HFFc6 (cell line): ENCODE data around the gene LVRN. TPM values are rescaled to one million over a fixed set of nuclear protein-coding genes. Genes with fewer than 3 reads are reported as not detected.

Experiments used
- DNase-seq: peaks from one replicate; pipeline ENCODE4 v3.0.0-alpha.2; 2018
- H3K27ac Mint-ChIP-seq: 2 replicates; pipeline ENCODE4 v1.8.0; 2020; ENCODE audit warnings: mild to moderate bottlenecking, mixed read lengths
- H3K27me3 Mint-ChIP-seq: 2 replicates; pipeline ENCODE4 v1.8.0; 2021; ENCODE audit warnings: mild to moderate bottlenecking, moderate library complexity, mixed read lengths; ENCODE audit not compliant: insufficient read depth
- H3K36me3 Mint-ChIP-seq: 2 replicates; pipeline ENCODE4 v1.8.0; 2021; ENCODE audit warnings: low read depth, mixed read lengths
- H3K4me1 Mint-ChIP-seq: 2 replicates; pipeline ENCODE4 v1.8.0; 2020; ENCODE audit warnings: low read depth, mixed read lengths
- H3K4me3 Mint-ChIP-seq: 2 replicates; pipeline ENCODE4 v1.8.0; 2020; ENCODE audit warnings: mild to moderate bottlenecking, moderate library complexity, mixed read lengths
- H3K9me3 Mint-ChIP-seq: 2 replicates; pipeline ENCODE4 v1.8.0; 2020; ENCODE audit warnings: mild to moderate bottlenecking, mixed read lengths
- total RNA-seq, 6 experiments: library from RNA; stranded (reverse); fragmentation: NEBNext Ultra II Directional; extraction: Animal tissue kit (Norgen Biotek cat#: 25700); gene quantifications; 2 replicates in 1 of 6; 3 replicates in 5 of 6; pipeline ENCODE4 v1.2.3, GENCODE V29; 2021
- TF ChIP-seq, protein P1 (sequence below): fragments of 200-600 bp; sonication (generic); IDR thresholded peaks from 2 replicates; pipeline ENCODE4 v1.5.0; 2021; ENCODE audit warnings: antibody characterized with exemption, mild to moderate bottlenecking

LVRN gene
- total RNA-seq, 6 experiments from 2014 or later, result 0.07 to 0.41 (median 0.16) TPM; not detected in 2

DNA sequence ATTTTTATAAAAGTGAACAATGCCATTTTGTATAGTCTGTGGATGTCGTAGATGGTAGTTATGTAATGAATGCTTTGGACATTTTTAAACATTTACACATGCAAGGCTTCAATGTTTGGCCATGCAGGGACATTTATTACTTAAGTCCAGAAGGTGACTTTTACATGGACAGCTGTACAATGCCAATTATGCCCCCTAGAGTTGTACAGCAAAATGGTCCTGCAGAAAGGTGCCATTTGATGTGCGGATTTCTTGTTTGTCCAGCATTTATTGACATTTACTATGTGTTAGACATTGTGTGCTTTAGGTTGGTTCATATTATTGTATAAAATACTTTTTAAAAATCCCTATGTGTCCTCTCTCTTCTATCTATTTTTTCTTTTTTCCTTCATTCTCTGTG lies 100.1 kb downstream of the LVRN start:
- no peak for DNase-seq
- Mint-ChIP-seq H3K9me3 (no peaks in the 10 kb centered on the region), H3K27ac (no peak overlapping the region), H3K27me3 (peaks cover 8% of the 10 kb centered on the region), H3K4me1 (peaks cover 4% of the 10 kb centered on the region; the same call in 1 of the 2 replicates), H3K36me3 (no peaks in the 10 kb centered on the region), H3K4me3 (no peak overlapping the region)
- TF ChIP-seq, protein P1, sequence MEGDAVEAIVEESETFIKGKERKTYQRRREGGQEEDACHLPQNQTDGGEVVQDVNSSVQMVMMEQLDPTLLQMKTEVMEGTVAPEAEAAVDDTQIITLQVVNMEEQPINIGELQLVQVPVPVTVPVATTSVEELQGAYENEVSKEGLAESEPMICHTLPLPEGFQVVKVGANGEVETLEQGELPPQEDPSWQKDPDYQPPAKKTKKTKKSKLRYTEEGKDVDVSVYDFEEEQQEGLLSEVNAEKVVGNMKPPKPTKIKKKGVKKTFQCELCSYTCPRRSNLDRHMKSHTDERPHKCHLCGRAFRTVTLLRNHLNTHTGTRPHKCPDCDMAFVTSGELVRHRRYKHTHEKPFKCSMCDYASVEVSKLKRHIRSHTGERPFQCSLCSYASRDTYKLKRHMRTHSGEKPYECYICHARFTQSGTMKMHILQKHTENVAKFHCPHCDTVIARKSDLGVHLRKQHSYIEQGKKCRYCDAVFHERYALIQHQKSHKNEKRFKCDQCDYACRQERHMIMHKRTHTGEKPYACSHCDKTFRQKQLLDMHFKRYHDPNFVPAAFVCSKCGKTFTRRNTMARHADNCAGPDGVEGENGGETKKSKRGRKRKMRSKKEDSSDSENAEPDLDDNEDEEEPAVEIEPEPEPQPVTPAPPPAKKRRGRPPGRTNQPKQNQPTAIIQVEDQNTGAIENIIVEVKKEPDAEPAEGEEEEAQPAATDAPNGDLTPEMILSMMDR, result peak; percentile 43; the same call in 1 of the 2 replicates

DNA sequence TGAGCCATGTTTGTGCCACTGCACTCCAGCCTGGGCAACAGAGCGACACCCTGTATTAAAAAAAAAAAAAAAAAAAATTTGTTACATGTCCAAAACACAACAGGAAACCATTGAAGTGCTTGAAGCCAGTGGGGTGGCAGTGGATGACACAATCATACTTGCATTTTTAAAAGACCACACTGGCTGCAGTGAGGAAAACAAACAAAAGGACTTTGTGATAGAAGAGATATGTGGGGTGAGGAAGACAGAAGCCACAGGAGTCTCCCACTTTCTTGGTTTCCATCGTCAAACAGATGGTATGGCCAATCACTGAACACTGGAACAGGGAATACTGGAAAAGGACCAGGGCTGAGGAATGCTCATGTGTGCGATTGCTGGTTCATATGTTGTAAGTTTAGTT lies 101.7 kb downstream of the LVRN start:
- Mint-ChIP-seq H3K9me3 (no peaks in the 10 kb centered on the region), H3K36me3 (no peaks in the 10 kb centered on the region), H3K27ac (no peak overlapping the region), H3K4me1 (no peaks in the 10 kb centered on the region), H3K27me3 (peaks cover 3% of the 10 kb centered on the region; the same call in 1 of the 2 replicates), H3K4me3 (no peak overlapping the region)
- no peak for DNase-seq
- TF ChIP-seq, protein P1, result no peak

- Mint-ChIP-seq H3K9me3 (no peaks in the 10 kb centered on the region), H3K27me3 (peaks cover 3% of the 10 kb centered on the region; the same call in 1 of the 2 replicates), H3K4me1 (no peaks in the 10 kb centered on the region), H3K4me3 (no peak overlapping the region), H3K27ac (no peak overlapping the region), H3K36me3 (no peaks in the 10 kb centered on the region)
- TF ChIP-seq, protein P1, result peak; percentile 95
- DNase-seq, result peak; percentile 36
Measured at GRCh38 chr5:116068028-116068632, 105.9 kb downstream of the LVRN start.

DNA sequence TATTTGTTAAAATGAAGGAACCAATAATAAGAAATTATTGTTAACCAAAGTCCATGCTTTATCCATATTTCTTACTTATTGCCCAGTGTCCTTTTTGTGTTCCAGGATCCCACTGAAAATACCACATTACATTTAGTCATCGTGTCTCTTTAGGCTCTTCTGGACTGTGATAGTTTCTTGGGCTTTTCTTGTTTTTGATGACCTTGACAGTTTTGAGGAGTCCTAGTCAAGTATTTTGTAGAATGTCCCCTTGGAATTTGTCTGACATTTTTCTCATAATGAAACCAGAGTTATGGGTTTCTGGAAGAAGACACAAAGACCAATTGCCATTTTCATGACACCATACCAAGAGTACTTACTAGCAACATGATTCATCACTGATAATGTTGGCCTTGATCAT lies 108.9 kb downstream of the LVRN start:
- no peak for DNase-seq
- peaks cover 3% of the 10 kb centered on the region; the same call in 1 of the 2 replicates for H3K27me3 Mint-ChIP-seq
- H3K9me3 Mint-ChIP-seq, result no peaks in the 10 kb centered on the region
- no peak overlapping the region for H3K27ac Mint-ChIP-seq
- TF ChIP-seq, protein P1, result no peak
- no peaks in the 10 kb centered on the region for H3K36me3 Mint-ChIP-seq
- no peak overlapping the region for H3K4me3 Mint-ChIP-seq
- no peaks in the 10 kb centered on the region for H3K4me1 Mint-ChIP-seq

DNA sequence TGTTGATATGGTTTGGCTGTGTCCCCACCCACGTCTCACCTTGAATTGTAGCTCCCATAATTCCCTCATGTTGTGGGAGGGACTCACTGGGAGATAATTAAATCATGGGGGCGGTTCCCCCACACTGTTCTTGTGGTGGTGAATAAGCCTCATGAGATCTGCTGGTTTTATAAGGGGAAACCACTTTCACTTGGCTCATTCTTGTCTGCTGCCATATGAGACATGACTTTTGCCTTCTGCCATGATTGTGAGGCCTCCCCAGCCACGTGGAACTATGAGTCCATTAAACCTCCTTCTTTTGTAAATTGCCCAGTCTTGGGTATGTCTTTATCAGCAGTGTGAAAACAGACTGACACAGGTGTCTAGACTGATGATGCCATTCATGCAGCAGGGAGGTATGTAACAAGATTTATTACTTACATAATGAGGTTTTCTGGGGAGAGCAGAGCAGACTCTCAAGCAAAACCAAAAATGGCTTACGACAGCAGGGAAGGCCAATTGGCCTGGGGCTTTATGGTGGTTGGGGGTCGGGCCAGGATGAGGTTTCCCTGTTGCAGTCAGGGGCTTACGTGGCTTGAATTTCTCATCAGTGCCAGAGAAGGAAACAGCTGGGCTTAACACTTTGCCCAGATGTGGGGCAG lies 113.0 kb downstream of the LVRN start:
- no peak overlapping the region for H3K4me3 Mint-ChIP-seq
- H3K36me3 Mint-ChIP-seq, result no peaks in the 10 kb centered on the region
- H3K9me3 Mint-ChIP-seq, result no peaks in the 10 kb centered on the region
- H3K4me1 Mint-ChIP-seq, result no peaks in the 10 kb centered on the region
- H3K27ac Mint-ChIP-seq, result no peak overlapping the region
- TF ChIP-seq, protein P1, result no peak
- H3K27me3 Mint-ChIP-seq, result no peaks in the 10 kb centered on the region; the same call in 1 of the 2 replicates
- DNase-seq, result no peak
